ENCODE results near the gene IL4.

DNA sequence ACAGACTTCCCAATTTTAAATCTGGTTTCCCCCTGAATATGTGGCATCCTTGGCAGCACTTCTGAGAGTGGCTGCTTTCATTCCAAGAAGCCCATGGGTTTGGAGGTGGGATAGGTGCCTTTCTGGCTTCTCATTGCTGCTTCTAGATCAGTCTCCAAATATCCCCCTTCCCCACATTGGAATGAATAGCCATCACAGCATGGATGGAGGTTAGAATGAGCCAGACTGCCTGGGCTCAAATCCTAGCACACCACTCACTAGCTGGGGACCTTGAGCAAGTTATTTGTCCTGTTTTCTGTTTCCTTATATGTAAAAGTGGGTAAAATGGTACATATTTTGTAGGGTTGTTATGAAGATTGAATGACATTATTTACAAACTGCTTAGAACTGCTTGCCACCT, 29.6 kb upstream of the IL4 start:
- TF ChIP-seq POLR2A (IDR thresholded peaks at IDR 0.05) (no peak), CTCF (IDR thresholded peaks at IDR 0.05) (no peak)

All from uterus (tissue), 2 donors.